ENCODE measurements around the gene CDH11. TPM values are rescaled to one million over a fixed set of nuclear protein-coding genes. Genes with fewer than 3 reads are reported as not detected.
A peak's percentile ranks its signal among the peaks of the same experiment; 100 is the strongest.

The CDH11 gene
- total and polyA plus RNA-seq, 2 donors (not counting 1 experiment from before 2014, with no cell fraction given), result 220 to 335 TPM

- Histone ChIP-seq H3K9ac (ENCODE audit: insufficient read depth, low read length) (no peak overlapping the region), H3K36me3 (ENCODE audit: control insufficient read depth, insufficient read depth, low read length) (peaks cover 1% of the 10 kb centered on the region), H4K20me1 (ENCODE audit: control insufficient read depth, extremely low read depth, insufficient read depth, low read length) (peaks cover 4% of the 10 kb centered on the region), H3K4me2 (ENCODE audit: extremely low read depth, insufficient read depth, low read length) (no peak overlapping the region), H3K27ac (ENCODE audit: insufficient read depth, low read length) (no peak overlapping the region), H3K4me1 (ENCODE audit: control insufficient read depth, extremely low read depth, insufficient read depth, low read length) (no peaks in the 10 kb centered on the region), H3K79me2 (ENCODE audit: control insufficient read depth, insufficient read depth, low read length) (peaks cover 33% of the 10 kb centered on the region), H3K27me3 (ENCODE audit: control insufficient read depth, insufficient read depth, low read length) (no peaks in the 10 kb centered on the region), H2AFZ (ENCODE audit: low read length) (no peak overlapping the region), H3K4me3 (replicated peaks in 1 of 4; ENCODE audit: control extremely low read depth in 1 of 4, insufficient read depth in 1 of 4, low read depth in 3 of 4, low read length in 4 of 4) (no peak overlapping the region), H3K9me3 (ENCODE audit: control insufficient read depth, insufficient read depth, low read depth, low read length) (no peaks in the 10 kb centered on the region)
- no peak for TF ChIP-seq EZH2 (IDR thresholded peaks at IDR 0.05; ENCODE audit: low read length, missing control alignments)
- TF ChIP-seq CTCF (conservative IDR thresholded peaks at IDR 0.05 in 1 of 2, IDR thresholded peaks at IDR 0.05 in 1 of 2; ENCODE audit: low read depth in 1 of 2, low read length in 2 of 2), result no peak
- peak in 1 of 2 donors; percentile 12 for DNase-seq (ENCODE audit: low read depth in 2 of 2)
Measured at GRCh38 chr16:65038100-65038499, 83.8 kb downstream of the CDH11 start.

- H4K20me1 ChIP-seq (ENCODE audit: control insufficient read depth, extremely low read depth, insufficient read depth, low read length), result peaks cover 4% of the 10 kb centered on the region
- TF ChIP-seq CTCF (conservative IDR thresholded peaks at IDR 0.05 in 1 of 2, IDR thresholded peaks at IDR 0.05 in 1 of 2; ENCODE audit: low read depth in 1 of 2, low read length in 2 of 2) (no peak), EZH2 (IDR thresholded peaks at IDR 0.05; ENCODE audit: low read length, missing control alignments) (no peak)
- H3K9me3 ChIP-seq (ENCODE audit: control insufficient read depth, insufficient read depth, low read depth, low read length), result no peaks in the 10 kb centered on the region
- H2AFZ ChIP-seq (ENCODE audit: low read length), result no peak overlapping the region
- DNase-seq (ENCODE audit: low read depth in 2 of 2), result no peak
- no peaks in the 10 kb centered on the region for H3K4me1 ChIP-seq (ENCODE audit: control insufficient read depth, extremely low read depth, insufficient read depth, low read length)
- no peak overlapping the region for H3K9ac ChIP-seq (ENCODE audit: insufficient read depth, low read length)
- peaks cover 36% of the 10 kb centered on the region for H3K79me2 ChIP-seq (ENCODE audit: control insufficient read depth, insufficient read depth, low read length)
- H3K27me3 ChIP-seq (ENCODE audit: control insufficient read depth, insufficient read depth, low read length), result no peaks in the 10 kb centered on the region
- H3K36me3 ChIP-seq (ENCODE audit: control insufficient read depth, insufficient read depth, low read length), result peaks cover 1% of the 10 kb centered on the region
- H3K4me2 ChIP-seq (ENCODE audit: extremely low read depth, insufficient read depth, low read length), result no peak overlapping the region
- no peak overlapping the region for H3K4me3 ChIP-seq (replicated peaks in 1 of 4; ENCODE audit: control extremely low read depth in 1 of 4, insufficient read depth in 1 of 4, low read depth in 3 of 4, low read length in 4 of 4)
- H3K27ac ChIP-seq (ENCODE audit: insufficient read depth, low read length), result no peak overlapping the region
Measured at GRCh38 chr16:65037556-65037955, 84.3 kb downstream of the CDH11 start.

- H3K9ac ChIP-seq (ENCODE audit: insufficient read depth, low read length), result no peak overlapping the region
- no peak for TF ChIP-seq EZH2 (IDR thresholded peaks at IDR 0.05; ENCODE audit: low read length, missing control alignments)
- TF ChIP-seq CTCF (conservative IDR thresholded peaks at IDR 0.05 in 1 of 2, IDR thresholded peaks at IDR 0.05 in 1 of 2; ENCODE audit: low read depth in 1 of 2, low read length in 2 of 2), result no peak
- peaks cover 4% of the 10 kb centered on the region for H4K20me1 ChIP-seq (ENCODE audit: control insufficient read depth, extremely low read depth, insufficient read depth, low read length)
- H3K27me3 ChIP-seq (ENCODE audit: control insufficient read depth, insufficient read depth, low read length), result no peaks in the 10 kb centered on the region
- no peaks in the 10 kb centered on the region for H3K9me3 ChIP-seq (ENCODE audit: control insufficient read depth, insufficient read depth, low read depth, low read length)
- no peak for DNase-seq (ENCODE audit: low read depth in 2 of 2)
- H3K36me3 ChIP-seq (ENCODE audit: control insufficient read depth, insufficient read depth, low read length), result peaks cover 1% of the 10 kb centered on the region
- H3K4me1 ChIP-seq (ENCODE audit: control insufficient read depth, extremely low read depth, insufficient read depth, low read length), result no peaks in the 10 kb centered on the region
- peaks cover 33% of the 10 kb centered on the region for H3K79me2 ChIP-seq (ENCODE audit: control insufficient read depth, insufficient read depth, low read length)
- H3K4me2 ChIP-seq (ENCODE audit: extremely low read depth, insufficient read depth, low read length), result no peak overlapping the region
- H3K4me3 ChIP-seq (replicated peaks in 1 of 4; ENCODE audit: control extremely low read depth in 1 of 4, insufficient read depth in 1 of 4, low read depth in 3 of 4, low read length in 4 of 4), result no peak overlapping the region
- H2AFZ ChIP-seq (ENCODE audit: low read length), result no peak overlapping the region
- H3K27ac ChIP-seq (ENCODE audit: insufficient read depth, low read length), result no peak overlapping the region
Measured at GRCh38 chr16:65034915-65035314, 86.9 kb downstream of the CDH11 start.
